NB4 (cell line): Measurements from ENCODE around the gene MGME1.

Experiments
- DNase-seq: peaks from one replicate; pipeline ENCODE4 v3.0.0; 2010; ENCODE audit warnings: low read depth
- H3K4me3 ChIP-seq: one replicate; pipeline ENCODE4 v1.5.1; 2011; ENCODE audit warnings: mild to moderate bottlenecking, low read depth, low read length, moderate library complexity
- CTCF ChIP-seq: IDR thresholded peaks from one replicate; pipeline ENCODE4 v1.5.1; 2012; ENCODE audit warnings: low read depth, low read length
- MAX ChIP-seq: IDR thresholded peaks from 2 replicates; pipeline ENCODE4 v1.6.1; 2011; ENCODE audit warnings: low read depth, low read length
- MYC ChIP-seq: IDR thresholded peaks from 2 replicates; pipeline ENCODE4 v1.6.1; 2011; ENCODE audit warnings: low read depth, low read length
- POLR2A ChIP-seq: IDR thresholded peaks from 2 replicates; pipeline ENCODE4 v1.6.1; 2011; ENCODE audit warnings: mild to moderate bottlenecking; ENCODE audit not compliant: insufficient read length; ENCODE audit errors: extremely low read depth

MGME1 gene

GRCh38 chr20:17992224-17992637 lies 23.4 kb downstream of the MGME1 start:
- no peak overlapping the region for H3K4me3 ChIP-seq
- no peak for DNase-seq
- TF ChIP-seq CTCF (no peak), POLR2A (no peak), MYC (no peak), MAX (no peak)

GRCh38 chr20:17992847-17993513 lies 24.2 kb downstream of the MGME1 start:
- no peak overlapping the region for H3K4me3 ChIP-seq
- TF ChIP-seq MYC, result no peak
- TF ChIP-seq CTCF, result no peak
- TF ChIP-seq MAX, result no peak
- no peak for TF ChIP-seq POLR2A
- no peak for DNase-seq

GRCh38 chr20:17993546-17993945 lies 24.7 kb downstream of the MGME1 start:
- DNase-seq, result no peak
- TF ChIP-seq MAX (no peak), POLR2A (no peak), MYC (no peak), CTCF (no peak)
- no peak overlapping the region for H3K4me3 ChIP-seq

- peak; percentile 64 for DNase-seq
- TF ChIP-seq POLR2A (no peak), CTCF (peak; percentile 98)
- H3K4me3 ChIP-seq, result no peak overlapping the region
These were observed 27.4 kb downstream of the MGME1 start for GRCh38 chr20:17995967-17996819.

GRCh38 chr20:17998446-17998845 lies 29.6 kb downstream of the MGME1 start:
- TF ChIP-seq CTCF, result no peak
- no peak for TF ChIP-seq POLR2A
- no peak for TF ChIP-seq MAX
- no peak for TF ChIP-seq MYC
- no peak overlapping the region for H3K4me3 ChIP-seq
- no peak for DNase-seq
